ENCODE measurements around the gene VMP1. TPM values are rescaled to one million over a fixed set of nuclear protein-coding genes. Genes with fewer than 3 reads are reported as not detected.

VMP1 gene
- total RNA-seq, 1 donor from 2014 or later, result 183 TPM

DNA sequence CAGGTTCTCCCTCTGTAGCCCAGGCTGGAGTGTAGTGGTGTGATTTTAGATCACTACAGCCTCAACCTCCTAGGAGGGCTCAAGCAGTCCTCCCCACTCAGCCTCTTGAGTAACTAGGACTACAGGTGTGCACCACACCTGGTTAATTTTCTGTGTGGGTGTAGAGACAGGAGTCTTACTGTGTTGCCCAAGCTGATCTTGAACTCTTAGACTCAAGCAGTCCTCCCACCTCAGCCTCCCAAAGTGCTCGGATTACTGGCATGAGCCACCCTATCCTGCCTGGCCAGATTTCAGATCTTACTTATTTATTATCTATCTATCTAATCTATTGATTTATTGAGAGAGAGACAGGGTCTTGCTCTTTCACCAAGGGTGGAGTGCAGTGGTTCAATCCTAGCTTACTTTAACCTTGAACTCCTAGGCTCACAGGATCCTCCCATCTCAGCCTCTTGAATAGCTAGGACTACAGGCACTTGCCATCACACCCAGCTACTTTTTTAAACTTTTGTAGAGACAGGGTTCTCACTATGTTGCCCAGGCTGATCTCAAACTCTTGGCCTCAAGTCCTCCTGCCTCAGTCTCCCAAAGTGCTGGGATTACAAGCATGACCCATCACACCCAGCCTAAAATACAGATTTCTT is 123.5 kb downstream of the VMP1 start:
- no peak for DNase-seq (ENCODE audit: low spot score in 2 of 2)
- TF ChIP-seq, protein P1, sequence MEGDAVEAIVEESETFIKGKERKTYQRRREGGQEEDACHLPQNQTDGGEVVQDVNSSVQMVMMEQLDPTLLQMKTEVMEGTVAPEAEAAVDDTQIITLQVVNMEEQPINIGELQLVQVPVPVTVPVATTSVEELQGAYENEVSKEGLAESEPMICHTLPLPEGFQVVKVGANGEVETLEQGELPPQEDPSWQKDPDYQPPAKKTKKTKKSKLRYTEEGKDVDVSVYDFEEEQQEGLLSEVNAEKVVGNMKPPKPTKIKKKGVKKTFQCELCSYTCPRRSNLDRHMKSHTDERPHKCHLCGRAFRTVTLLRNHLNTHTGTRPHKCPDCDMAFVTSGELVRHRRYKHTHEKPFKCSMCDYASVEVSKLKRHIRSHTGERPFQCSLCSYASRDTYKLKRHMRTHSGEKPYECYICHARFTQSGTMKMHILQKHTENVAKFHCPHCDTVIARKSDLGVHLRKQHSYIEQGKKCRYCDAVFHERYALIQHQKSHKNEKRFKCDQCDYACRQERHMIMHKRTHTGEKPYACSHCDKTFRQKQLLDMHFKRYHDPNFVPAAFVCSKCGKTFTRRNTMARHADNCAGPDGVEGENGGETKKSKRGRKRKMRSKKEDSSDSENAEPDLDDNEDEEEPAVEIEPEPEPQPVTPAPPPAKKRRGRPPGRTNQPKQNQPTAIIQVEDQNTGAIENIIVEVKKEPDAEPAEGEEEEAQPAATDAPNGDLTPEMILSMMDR (IDR thresholded peaks at IDR 0.05), result no peak
- no peak overlapping the region for H3K4me3 ChIP-seq
- H3K27me3 ChIP-seq, result no peaks in the 10 kb centered on the region
- intact Hi-C loops (cut with DNase I), result loop anchor here (10.0 kb wide), 1 partner anchor 456 kb away; no protein-coding TSS in a partner anchor
- H3K27ac ChIP-seq, result peak overlapping the region; percentile 76 to 91
- H3K4me1 ChIP-seq, result peaks cover 6 to 50% of the 10 kb centered on the region in 2 donors
- H3K9me3 ChIP-seq, result no peaks in the 10 kb centered on the region
- no peaks in the 10 kb centered on the region for H3K36me3 ChIP-seq

DNA sequence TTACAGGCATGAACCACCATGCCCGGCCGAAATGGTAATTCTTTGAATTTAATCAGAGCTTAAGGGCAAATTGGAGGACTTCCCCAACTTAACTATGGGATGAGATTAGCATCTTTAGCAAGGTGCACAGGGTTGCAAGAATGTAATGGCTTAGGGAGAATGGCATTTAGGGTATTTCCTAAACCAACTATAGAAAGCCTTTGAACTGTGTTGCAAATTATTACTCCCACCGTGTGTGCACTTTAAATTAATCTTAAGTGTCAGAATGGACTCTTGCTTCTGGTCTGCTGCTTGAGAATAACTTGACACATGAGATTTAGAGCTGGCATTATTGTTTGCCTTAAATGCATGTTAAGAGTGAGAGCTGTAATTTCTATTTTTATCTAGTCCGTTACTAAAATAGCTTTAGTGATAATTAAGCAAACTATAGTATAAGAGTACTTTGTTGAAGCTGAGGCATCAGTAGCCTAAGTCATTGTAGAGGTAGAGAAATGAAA is 125.5 kb downstream of the VMP1 start:
- H3K27ac ChIP-seq, result peak overlapping the region in 1 of 2 donors; percentile 76
- intact Hi-C loops (cut with DNase I), result loop anchor here (10.0 kb wide), 1 partner anchor 458 kb away; no protein-coding TSS in a partner anchor
- DNase-seq (ENCODE audit: low spot score in 2 of 2), result no peak
- no peaks in the 10 kb centered on the region for H3K27me3 ChIP-seq
- no peak overlapping the region for H3K4me3 ChIP-seq
- no peaks in the 10 kb centered on the region for H3K9me3 ChIP-seq
- TF ChIP-seq, protein P1 (IDR thresholded peaks at IDR 0.05), result no peak
- H3K4me1 ChIP-seq, result peaks cover 10 to 47% of the 10 kb centered on the region in 2 donors
- no peaks in the 10 kb centered on the region for H3K36me3 ChIP-seq

DNA sequence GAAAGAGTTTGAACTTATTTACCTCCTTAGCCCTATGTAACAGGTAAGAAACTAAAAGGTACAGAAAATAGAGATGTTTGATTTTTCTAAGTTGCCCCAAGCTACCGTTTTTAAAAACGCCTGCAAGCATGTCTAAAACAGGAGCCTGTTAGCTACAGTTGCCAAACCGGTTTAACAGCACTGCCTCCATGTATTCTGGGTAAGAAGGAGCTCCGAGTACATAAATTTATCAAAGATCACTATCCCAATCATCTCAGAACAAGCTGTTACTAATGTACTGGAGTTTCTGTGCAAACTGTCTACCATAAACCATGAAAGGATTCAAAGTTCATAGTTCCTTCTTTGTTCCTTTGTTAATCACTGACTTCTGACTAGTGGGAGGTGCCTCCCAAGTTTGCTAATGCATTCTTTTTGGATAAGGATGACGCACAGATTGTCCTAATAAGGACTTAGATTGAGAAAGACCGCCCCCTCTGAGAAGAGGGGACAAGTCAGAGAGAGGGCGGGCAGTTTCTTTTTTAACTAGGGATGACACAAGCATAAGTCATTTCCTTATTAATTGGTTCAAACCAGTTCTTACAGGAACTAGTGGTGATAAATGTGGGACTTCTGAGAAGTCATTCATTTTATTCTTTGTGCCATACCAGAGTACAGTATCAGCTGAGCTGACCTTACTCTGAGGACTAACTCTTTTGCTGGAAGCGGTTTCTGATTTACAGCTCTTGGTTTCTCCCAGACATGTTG is 130.0 kb downstream of the VMP1 start:
- Histone ChIP-seq H3K27ac (peak overlapping the region; percentile 91 to 93), H3K36me3 (peaks cover 10 to 24% of the 10 kb centered on the region in 2 donors), H3K4me1 (peaks cover 8 to 15% of the 10 kb centered on the region in 2 donors), H3K27me3 (no peaks in the 10 kb centered on the region), H3K9me3 (no peaks in the 10 kb centered on the region), H3K4me3 (peak overlapping the region; percentile 55 to 81)
- TF ChIP-seq, protein P1 (IDR thresholded peaks at IDR 0.05), result no peak
- peak; percentile 63 to 94 for DNase-seq (ENCODE audit: low spot score in 2 of 2)
- intact Hi-C loops (cut with DNase I), result loop anchor here (2.0 to 10.0 kb wide), 2 partner anchors 51 to 463 kb away; no protein-coding TSS in a partner anchor

DNA sequence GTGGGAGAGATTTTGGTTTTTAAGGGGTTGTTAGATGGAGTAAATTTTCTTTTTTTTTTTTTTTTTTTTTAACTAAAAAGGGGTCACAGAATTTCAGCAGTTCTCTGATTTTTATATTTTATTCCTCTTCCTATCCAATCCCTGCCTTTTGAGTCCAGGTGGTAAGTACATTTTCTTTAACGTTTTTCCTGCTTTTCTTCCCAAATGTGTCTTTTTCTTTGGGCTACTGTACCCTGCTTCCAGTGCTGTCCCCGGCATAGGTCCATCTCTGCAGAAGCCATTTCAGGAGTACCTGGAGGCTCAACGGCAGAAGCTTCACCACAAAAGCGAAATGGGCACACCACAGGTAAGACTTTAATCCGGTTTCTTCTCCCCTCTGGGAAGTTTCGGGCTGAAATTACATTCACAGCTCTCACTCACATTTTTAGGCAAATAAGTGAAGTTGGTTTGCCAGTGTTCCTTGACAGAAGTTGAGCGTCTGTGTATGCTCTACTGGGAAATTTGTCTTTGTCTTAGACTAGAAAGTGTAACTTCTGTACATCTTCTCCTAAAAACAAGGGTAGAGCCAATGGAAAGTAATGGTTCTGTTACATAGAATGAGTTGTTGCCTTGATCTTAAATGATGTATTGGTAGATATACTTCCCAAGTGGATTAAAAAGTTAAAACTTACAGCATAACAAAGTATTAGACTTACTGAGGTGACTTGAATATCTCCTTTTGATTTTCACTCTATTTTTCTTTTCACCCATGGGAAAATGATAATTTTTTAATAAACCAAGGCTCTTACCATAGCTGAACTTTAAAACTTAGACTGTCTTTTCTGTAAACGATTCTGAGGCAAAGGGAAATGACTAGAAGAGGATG is 130.8 kb downstream of the VMP1 start:
- intact Hi-C loops (cut with DNase I), result loop anchor here (10.0 kb wide), 1 partner anchor 463 kb away; no protein-coding TSS in a partner anchor
- DNase-seq (ENCODE audit: low spot score in 2 of 2), result no peak
- H3K4me1 ChIP-seq, result peaks cover 8 to 10% of the 10 kb centered on the region in 2 donors

More for the DNA sequence above, 130.8 kb downstream of the VMP1 start:
- no peaks in the 10 kb centered on the region for H3K27me3 ChIP-seq
- H3K9me3 ChIP-seq, result no peaks in the 10 kb centered on the region
- peak overlapping the region; percentile 86 to 91 for H3K27ac ChIP-seq
- TF ChIP-seq, protein P1 (IDR thresholded peaks at IDR 0.05), result no peak
- peak overlapping the region; percentile 55 to 81 for H3K4me3 ChIP-seq
- H3K36me3 ChIP-seq, result peaks cover 10 to 24% of the 10 kb centered on the region in 2 donors
